ENCODE data around the gene PIAS1.

DNA sequence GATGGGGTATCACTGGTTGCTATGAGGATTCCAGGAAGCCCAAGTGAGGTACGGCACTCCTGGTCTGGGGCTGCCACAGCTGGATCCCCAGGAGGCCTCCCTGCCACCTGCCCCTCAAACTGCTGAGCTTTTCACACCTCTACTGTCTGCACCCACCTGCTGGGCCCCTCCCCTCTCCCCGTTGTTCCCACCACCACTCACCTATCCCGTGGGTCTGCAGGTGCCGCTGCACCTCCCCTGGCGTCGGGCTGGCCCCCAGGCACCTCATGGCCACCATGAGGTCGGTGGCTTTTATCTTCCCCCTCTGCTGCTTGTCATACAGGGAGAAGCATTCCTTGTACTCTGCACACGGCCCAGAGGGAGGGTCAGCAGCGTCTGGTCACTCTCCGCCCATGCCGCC lies 145.2 kb downstream of the PIAS1 start:
- TF ChIP-seq, protein P1, sequence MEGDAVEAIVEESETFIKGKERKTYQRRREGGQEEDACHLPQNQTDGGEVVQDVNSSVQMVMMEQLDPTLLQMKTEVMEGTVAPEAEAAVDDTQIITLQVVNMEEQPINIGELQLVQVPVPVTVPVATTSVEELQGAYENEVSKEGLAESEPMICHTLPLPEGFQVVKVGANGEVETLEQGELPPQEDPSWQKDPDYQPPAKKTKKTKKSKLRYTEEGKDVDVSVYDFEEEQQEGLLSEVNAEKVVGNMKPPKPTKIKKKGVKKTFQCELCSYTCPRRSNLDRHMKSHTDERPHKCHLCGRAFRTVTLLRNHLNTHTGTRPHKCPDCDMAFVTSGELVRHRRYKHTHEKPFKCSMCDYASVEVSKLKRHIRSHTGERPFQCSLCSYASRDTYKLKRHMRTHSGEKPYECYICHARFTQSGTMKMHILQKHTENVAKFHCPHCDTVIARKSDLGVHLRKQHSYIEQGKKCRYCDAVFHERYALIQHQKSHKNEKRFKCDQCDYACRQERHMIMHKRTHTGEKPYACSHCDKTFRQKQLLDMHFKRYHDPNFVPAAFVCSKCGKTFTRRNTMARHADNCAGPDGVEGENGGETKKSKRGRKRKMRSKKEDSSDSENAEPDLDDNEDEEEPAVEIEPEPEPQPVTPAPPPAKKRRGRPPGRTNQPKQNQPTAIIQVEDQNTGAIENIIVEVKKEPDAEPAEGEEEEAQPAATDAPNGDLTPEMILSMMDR (IDR thresholded peaks at IDR 0.05), result no peak
- TF ChIP-seq EZH2 (IDR thresholded peaks at IDR 0.05; ENCODE audit: borderline replicate concordance, insufficient read depth, low read depth, low read length, poor library complexity, severe bottlenecking), result no peak
